Measurements from ENCODE around the gene NIN. TPM values are rescaled to one million over a fixed set of nuclear protein-coding genes. Genes with fewer than 3 reads are reported as not detected.

The NIN gene
- total and polyA plus RNA-seq, 2 of the 4 experiments (the other 2 are of a cell fraction), result 15.2 to 98.4 TPM

- H3K18ac ChIP-seq (ENCODE audit: low read depth, low read length), result no peak overlapping the region
- peak overlapping the region; percentile 58; the same call in 1 of the 2 replicates for H2BK20ac ChIP-seq (ENCODE audit: low read depth, low read length)
- no peak overlapping the region for H2BK5ac ChIP-seq (ENCODE audit: low read depth, low read length, poor library complexity, severe bottlenecking)
- H4K91ac ChIP-seq (ENCODE audit: insufficient read depth, low read depth, low read length), result no peak overlapping the region
- peaks cover 3% of the 10 kb centered on the region; the same call in 1 of the 2 replicates for H3K9me1 ChIP-seq (ENCODE audit: insufficient read depth, low read length)
- H3K27ac ChIP-seq (ENCODE audit: insufficient read depth, low read length), result no peak overlapping the region; the same call in 1 of the 2 replicates
- peak overlapping the region in 1 of 2 experiments; percentile 4; a peak in 1 of 4 replicates for H4K8ac ChIP-seq (ENCODE audit: low read depth in 2 of 2, low read length in 2 of 2)
- H3K9me3 ChIP-seq (ENCODE audit: control insufficient read depth, insufficient read depth, low read length), result no peaks in the 10 kb centered on the region
- 0 out of 4 replicates have a peak, but pooled peaks cover 0 to 3% of the 10 kb centered on the region in 2 experiments for H3K79me1 ChIP-seq (ENCODE audit: low read depth in 1 of 2, low read length in 2 of 2)
- TF ChIP-seq NFE2L2 (IDR thresholded peaks at IDR 0.05; ENCODE audit: low read depth, low read length) (no peak), CEBPB (IDR thresholded peaks at IDR 0.05; ENCODE audit: low read depth, low read length) (0 out of 2 replicates have a peak, but pooled peaks have one; percentile 22)
- no peak overlapping the region for H2AFZ ChIP-seq (replicated peaks; ENCODE audit: low read length, poor library complexity)
- no peak overlapping the region for H2AK9ac ChIP-seq (replicated peaks; ENCODE audit: low read depth, low read length, poor library complexity)
- H3K14ac ChIP-seq (replicated peaks; ENCODE audit: low read depth, low read length), result 0 out of 2 replicates have a peak overlapping the region, but pooled peaks have one; percentile 45
- WGBS, 2 experiments (ENCODE audit: extremely low coverage in 2 of 2, insufficient read length in 1 of 2), result no CpG with 5 or more reads among the region's 4 CpGs
- dilution Hi-C loops (cut with HindIII; ENCODE audit: low sequenced_read_pairs, unreplicated experiment), result no loop called here
- BruUV-seq (replicated peaks), result no TSS peak
- H4K20me1 ChIP-seq (ENCODE audit: insufficient read depth, low read length), result no peaks in the 10 kb centered on the region
- H4K5ac ChIP-seq (ENCODE audit: low read depth, low read length), result no peak overlapping the region
- H2BK15ac ChIP-seq (ENCODE audit: low read depth, low read length), result peak overlapping the region; percentile 40; the same call in 1 of the 3 replicates
- in situ Hi-C loops (cut with MboI; ENCODE audit: low sequenced_read_pairs), result loop anchor here (5.0 kb wide), 1 partner anchor 65 kb away; no protein-coding TSS in a partner anchor
- peak; percentile 48 for DNase-seq
- H2BK120ac ChIP-seq (ENCODE audit: low read depth, low read length), result peak overlapping the region; percentile 59; the same call in 1 of the 2 replicates
- H3K4me2 ChIP-seq (ENCODE audit: low read depth, low read length), result no peak overlapping the region; the same call in 1 of the 2 replicates
- no peak for ATAC-seq (ENCODE audit: low read depth)
- H3K27me3 ChIP-seq (ENCODE audit: control insufficient read depth, insufficient read depth, low read length), result no peaks in the 10 kb centered on the region
- H3K36me3 ChIP-seq (ENCODE audit: control insufficient read depth, insufficient read depth, low read length), result no peaks in the 10 kb centered on the region
- intact Hi-C loops (cut with micrococcal nuclease), result loop anchor here (10.0 kb wide), 1 partner anchor 197 kb away; the partner anchor contains the start of gene SAV1
- H3K4ac ChIP-seq (ENCODE audit: low read depth, low read length), result peak overlapping the region; percentile 32; the same call in 1 of the 2 replicates
- ChIA-PET POLR2A (ENCODE audit: unreplicated experiment) (no interaction called here), CTCF (interaction anchor here (1.1 kb wide), 1 partner anchor 63 kb away, joined by 3 read pairs; no protein-coding TSS in a partner anchor)
- H3K4me1 ChIP-seq (ENCODE audit: control insufficient read depth, insufficient read depth, low read length), result peaks cover 17% of the 10 kb centered on the region
- H3K9ac ChIP-seq (ENCODE audit: low read depth, low read length), result no peak overlapping the region
- H3K4me3 ChIP-seq (ENCODE audit: insufficient read depth, low read depth, low read length), result no peak overlapping the region
- peak overlapping the region; percentile 67; the same call in 1 of the 2 replicates for H2AK5ac ChIP-seq (ENCODE audit: low read depth, low read length)
- no peak overlapping the region for H3K56ac ChIP-seq (ENCODE audit: extremely low read depth, insufficient read depth, low read length)
- H3K23ac ChIP-seq (ENCODE audit: low read depth, low read length), result peak overlapping the region; percentile 41; the same call in 1 of the 2 replicates
Observed at GRCh38 chr14:50862036-50862570, 31.1 kb upstream of the NIN start.
